B cell (primary cell): Measurements from ENCODE around the gene DAG1.

Experiments used
- EZH2 ChIP-seq: IDR thresholded peaks from 2 replicates; pipeline ENCODE4 v1.6.1; 2012; ENCODE audit warnings: borderline replicate concordance, low read depth, mild to moderate bottlenecking, moderate library complexity, low read length; ENCODE audit not compliant: insufficient read depth, poor library complexity, severe bottlenecking
- TF ChIP-seq, protein P1 (sequence below): fragments of 200-600 bp; IDR thresholded peaks from one replicate; pipeline ENCODE4 v1.8.0; 2022; ENCODE audit warnings: antibody characterized with exemption, mild to moderate bottlenecking

GRCh38 chr3:49535971-49536874 is 66.2 kb downstream of the DAG1 start:
- TF ChIP-seq, protein P1, sequence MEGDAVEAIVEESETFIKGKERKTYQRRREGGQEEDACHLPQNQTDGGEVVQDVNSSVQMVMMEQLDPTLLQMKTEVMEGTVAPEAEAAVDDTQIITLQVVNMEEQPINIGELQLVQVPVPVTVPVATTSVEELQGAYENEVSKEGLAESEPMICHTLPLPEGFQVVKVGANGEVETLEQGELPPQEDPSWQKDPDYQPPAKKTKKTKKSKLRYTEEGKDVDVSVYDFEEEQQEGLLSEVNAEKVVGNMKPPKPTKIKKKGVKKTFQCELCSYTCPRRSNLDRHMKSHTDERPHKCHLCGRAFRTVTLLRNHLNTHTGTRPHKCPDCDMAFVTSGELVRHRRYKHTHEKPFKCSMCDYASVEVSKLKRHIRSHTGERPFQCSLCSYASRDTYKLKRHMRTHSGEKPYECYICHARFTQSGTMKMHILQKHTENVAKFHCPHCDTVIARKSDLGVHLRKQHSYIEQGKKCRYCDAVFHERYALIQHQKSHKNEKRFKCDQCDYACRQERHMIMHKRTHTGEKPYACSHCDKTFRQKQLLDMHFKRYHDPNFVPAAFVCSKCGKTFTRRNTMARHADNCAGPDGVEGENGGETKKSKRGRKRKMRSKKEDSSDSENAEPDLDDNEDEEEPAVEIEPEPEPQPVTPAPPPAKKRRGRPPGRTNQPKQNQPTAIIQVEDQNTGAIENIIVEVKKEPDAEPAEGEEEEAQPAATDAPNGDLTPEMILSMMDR = no peak
- TF ChIP-seq EZH2 = no peak
